Tibial artery (tissue), 4 donors: ENCODE results near the gene ATP11A.

ENCODE experiments used
- DNase-seq, 2 donors: peaks; one replicate each; pipeline ENCODE4 v3.0.0-alpha.2; 2019
- H3K27ac ChIP-seq, 2 donors: fragments of 200-600 bp; sonication (generic) in 1 of 2; 1 replicate in 1 of 2; 2 replicates in 1 of 2; pipeline ENCODE4 v1.5.1; 2018 to 2019; ENCODE audit warnings: mild to moderate bottlenecking in 1 of 2
- H3K27me3 ChIP-seq, 2 donors: fragments of 200-600 bp; sonication (generic) in 1 of 2; one replicate each; pipeline versions ENCODE4 v1.5.1 to v1.6.0; 2016 to 2019
- H3K36me3 ChIP-seq, 3 donors: fragments of 200-600 bp; sonication (generic) in 2 of 3; one replicate each; pipeline ENCODE4 v1.5.1; 2016 to 2019; ENCODE audit warnings: mild to moderate bottlenecking in 2 of 3
- H3K4me1 ChIP-seq, 4 donors: fragments of 200-600 bp; sonication (generic) in 2 of 4; 1 replicate in 3 of 4; 2 replicates in 1 of 4; pipeline ENCODE4 v1.5.1; 2016 to 2019
- H3K4me3 ChIP-seq, 2 donors: fragments of 200-600 bp; sonication (generic) in 1 of 2; 1 replicate in 1 of 2; 2 replicates in 1 of 2; pipeline ENCODE4 v1.5.1; 2018 to 2019; ENCODE audit warnings: mild to moderate bottlenecking in 2 of 2
- H3K9me3 ChIP-seq, 3 donors: fragments of 200-600 bp; sonication (generic) in 1 of 3; one replicate each; pipeline ENCODE4 v1.5.1; 2016 to 2019
- CTCF ChIP-seq, 2 experiments: fragments of 200-600 bp in 1 of 2; fragments of 450-650 bp in 1 of 2; IDR thresholded peaks; one replicate each; pipeline ENCODE4 v1.5.1; 2017 to 2019; ENCODE audit warnings: antibody characterized with exemption in 2 of 2, mild to moderate bottlenecking in 1 of 2, moderate library complexity in 1 of 2
- intact Hi-C: fragments of 100-400 bp; cut with DNase I; formaldehyde crosslinking; loops from one replicate; pipeline ENCODE4 v1.15.0; 2023; ENCODE audit warnings: low total_unique reads

The ATP11A gene

DNA sequence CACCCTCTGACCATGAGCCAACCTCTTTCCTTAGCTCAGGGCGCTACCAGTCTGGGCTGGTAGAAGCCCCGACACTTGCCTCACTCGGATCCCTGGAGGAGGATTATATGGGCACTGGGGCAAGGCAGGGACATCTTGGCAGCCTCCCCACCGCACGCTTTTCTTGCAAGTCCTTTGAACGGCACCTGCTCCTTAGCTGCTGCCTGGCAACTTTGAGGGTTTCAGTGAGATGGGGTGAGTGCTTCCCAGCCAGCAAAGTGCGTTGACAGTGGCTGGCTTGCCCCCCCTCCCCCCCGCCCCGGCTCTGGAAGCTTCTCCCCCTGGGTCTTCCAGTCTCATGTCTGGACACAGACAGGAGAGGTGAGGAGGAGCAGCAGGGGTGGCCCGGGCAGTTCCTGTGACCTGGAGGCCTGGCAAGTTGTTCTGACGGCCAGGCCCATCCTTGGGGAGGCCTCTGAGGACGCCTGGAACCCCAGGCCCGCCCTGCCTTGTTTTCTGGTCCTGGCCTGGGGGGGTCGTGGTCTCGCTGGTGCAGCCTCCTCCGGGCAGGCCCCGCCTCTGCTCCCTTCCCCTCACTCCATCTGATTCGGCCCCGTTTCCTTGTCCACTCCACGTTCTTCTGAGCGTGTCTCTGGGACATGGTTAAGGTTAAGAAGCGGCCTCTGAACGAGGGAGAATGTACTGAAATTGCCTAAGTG, 75.2 kb downstream of the ATP11A start:
- H3K36me3 ChIP-seq: peaks cover 0 to 4% (median 0%) of the 10 kb centered on the region in 3 donors
- DNase-seq: no peak
- H3K27me3 ChIP-seq: no peaks in the 10 kb centered on the region
- no peaks in the 10 kb centered on the region for H3K9me3 ChIP-seq
- H3K27ac ChIP-seq: no peak overlapping the region
- intact Hi-C loops: no loop called here
- no peaks in the 10 kb centered on the region for H3K4me1 ChIP-seq
- no peak overlapping the region for H3K4me3 ChIP-seq
- TF ChIP-seq CTCF (IDR thresholded peaks at IDR 0.05): no peak

DNA sequence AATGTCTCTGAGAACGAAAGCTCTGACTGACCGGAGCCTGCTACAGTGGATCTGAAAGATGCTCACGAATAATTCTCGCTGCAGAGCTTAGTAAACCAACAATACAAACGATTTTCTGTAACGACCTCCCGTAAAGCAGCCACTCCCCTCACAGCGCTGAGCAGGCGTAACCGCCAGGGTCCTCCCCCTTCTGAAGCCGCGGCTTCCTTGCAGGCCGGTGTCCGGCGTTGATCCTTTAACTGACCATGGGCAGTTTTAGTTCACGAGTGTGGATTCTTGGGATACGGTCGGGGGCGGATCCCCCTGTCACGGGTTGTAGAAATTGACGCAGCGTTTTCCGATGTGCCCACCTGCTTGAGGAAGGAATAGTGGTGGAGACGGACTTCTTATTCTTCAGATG, 75.9 kb downstream of the ATP11A start:
- no peaks in the 10 kb centered on the region for H3K27me3 ChIP-seq
- H3K4me1 ChIP-seq: no peaks in the 10 kb centered on the region
- intact Hi-C loops: no loop called here
- no peak overlapping the region for H3K4me3 ChIP-seq
- H3K36me3 ChIP-seq: peaks cover 0 to 11% (median 0%) of the 10 kb centered on the region in 3 donors
- DNase-seq: no peak
- H3K9me3 ChIP-seq: no peaks in the 10 kb centered on the region
- TF ChIP-seq CTCF (IDR thresholded peaks at IDR 0.05): no peak
- H3K27ac ChIP-seq: no peak overlapping the region

DNA sequence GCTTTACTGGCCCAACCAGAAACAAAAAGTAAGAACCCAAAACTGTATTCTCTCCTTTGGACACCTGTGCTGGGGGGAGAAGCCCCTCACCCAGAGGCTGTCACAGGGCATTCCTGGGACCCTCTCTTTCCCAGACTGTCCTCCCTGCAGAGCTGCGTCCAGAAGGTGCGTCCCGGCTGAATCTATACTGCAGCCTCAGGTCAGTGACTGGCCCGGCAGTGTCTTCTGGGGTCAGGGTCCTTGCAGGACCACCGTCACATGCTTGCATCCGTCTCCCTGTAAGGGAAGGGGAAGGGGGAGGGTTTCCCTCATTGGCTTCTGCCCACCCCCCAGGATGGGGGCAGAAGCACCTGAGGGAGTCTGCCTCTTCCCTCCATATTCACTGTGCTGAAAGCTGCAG, 76.5 kb downstream of the ATP11A start:
- no peak for TF ChIP-seq CTCF (IDR thresholded peaks at IDR 0.05)
- no peak overlapping the region for H3K27ac ChIP-seq
- H3K4me3 ChIP-seq: no peak overlapping the region
- H3K36me3 ChIP-seq: peaks cover 0 to 11% (median 0%) of the 10 kb centered on the region in 3 donors
- H3K4me1 ChIP-seq: no peaks in the 10 kb centered on the region
- intact Hi-C loops: no loop called here
- no peak for DNase-seq
- no peaks in the 10 kb centered on the region for H3K27me3 ChIP-seq
- no peaks in the 10 kb centered on the region for H3K9me3 ChIP-seq

- intact Hi-C loops: no loop called here
- Histone ChIP-seq H3K4me1 (no peaks in the 10 kb centered on the region), H3K4me3 (no peak overlapping the region)
Measured at GRCh38 chr13:112767506-112768471, 78.0 kb downstream of the ATP11A start.

More at GRCh38 chr13:112767506-112768471, 78.0 kb downstream of the ATP11A start:
- Histone ChIP-seq H3K9me3 (no peaks in the 10 kb centered on the region), H3K27me3 (no peaks in the 10 kb centered on the region), H3K36me3 (peaks cover 0 to 11% (median 0%) of the 10 kb centered on the region in 3 donors), H3K27ac (no peak overlapping the region)
- no peak for TF ChIP-seq CTCF (IDR thresholded peaks at IDR 0.05)
- DNase-seq: peak; percentile 73 to 75
